ENCODE data around the gene PHACTR3.

Gene PHACTR3

GRCh38 chr20:59738851-59739250 lies 134.5 kb downstream of the PHACTR3 start:
- DNase-seq, result no peak

- DNase-seq, result no peak
These were observed 136.3 kb downstream of the PHACTR3 start for GRCh38 chr20:59740621-59741020.

- DNase-seq, result no peak
These were observed 136.7 kb downstream of the PHACTR3 start for GRCh38 chr20:59741073-59741472.

- no peak for DNase-seq
These were observed 138.2 kb downstream of the PHACTR3 start for GRCh38 chr20:59742351-59743095.

- no peak for DNase-seq
These were observed 139.0 kb downstream of the PHACTR3 start for GRCh38 chr20:59743308-59743707.

- no peak for DNase-seq
These were observed 139.6 kb downstream of the PHACTR3 start for GRCh38 chr20:59743767-59744485.

- DNase-seq, result no peak
These were observed 140.4 kb downstream of the PHACTR3 start for GRCh38 chr20:59744756-59745155.

- no peak for DNase-seq
These were observed 140.9 kb downstream of the PHACTR3 start for GRCh38 chr20:59745201-59745600.

- DNase-seq, result no peak
These were observed 141.4 kb downstream of the PHACTR3 start for GRCh38 chr20:59745716-59746115.

GRCh38 chr20:59746155-59746554 lies 141.8 kb downstream of the PHACTR3 start:
- no peak for DNase-seq

GRCh38 chr20:59747671-59748515 lies 143.6 kb downstream of the PHACTR3 start:
- no peak for DNase-seq

GRCh38 chr20:59748619-59749191 lies 144.4 kb downstream of the PHACTR3 start:
- DNase-seq, result no peak

- no peak for DNase-seq
These were observed 145.0 kb downstream of the PHACTR3 start for GRCh38 chr20:59749301-59749700.

- DNase-seq, result no peak
These were observed 146.0 kb downstream of the PHACTR3 start for GRCh38 chr20:59750209-59750840.

GRCh38 chr20:59751075-59751711 lies 146.9 kb downstream of the PHACTR3 start:
- DNase-seq, result no peak

GRCh38 chr20:59752101-59752586 lies 147.8 kb downstream of the PHACTR3 start:
- DNase-seq, result no peak

- DNase-seq, result no peak
These were observed 148.5 kb downstream of the PHACTR3 start for GRCh38 chr20:59752704-59753460.

GRCh38 chr20:59753836-59754235 lies 149.5 kb downstream of the PHACTR3 start:
- no peak for DNase-seq

GRCh38 chr20:59754551-59754950 lies 150.2 kb downstream of the PHACTR3 start:
- no peak for DNase-seq

GRCh38 chr20:59756241-59756640 lies 151.9 kb downstream of the PHACTR3 start:
- no peak for DNase-seq

GRCh38 chr20:59764037-59764436 lies 159.7 kb downstream of the PHACTR3 start:
- DNase-seq, result no peak

Data from stimulated activated naive CD4-positive, alpha-beta T cell treated with Interleukin-2 at 50 U/mL for 16 hours (primary cell).